HCT116 (cell line): ENCODE data around the gene C14orf180. TPM values are rescaled to one million over a fixed set of nuclear protein-coding genes. Genes with fewer than 3 reads are reported as not detected.

Experiments
- ATAC-seq: fragments of 200-7000 bp; cut with Tn5 transposase; 2 replicates; pipeline ENCODE4 v1.9.1; 2020; ENCODE audit warnings: mild to moderate bottlenecking, moderate library complexity
- BruUV-seq: library from RNA; stranded (reverse); fragments of 400-500 nt; replicated peaks from 2 replicates; lab custom pipeline; 2021; lab: Mats Ljungman, UMichigan
- CTCF ChIA-PET: fragments of 300-600 bp; sonication (Branson Sonifier 250); formaldehyde crosslinking; loops from one replicate; lab custom pipeline; 2021; ENCODE audit warnings: antibody characterized with exemption; lab: Charles Lee
- POLR2A ChIA-PET: fragments of 300-600, 350-600 bp; sonication (Branson Sonifier 250); formaldehyde crosslinking; loops from one replicate; lab custom pipeline; 2021; ENCODE audit warnings: antibody characterized with exemption; lab: Charles Lee
- RAD21 ChIA-PET, 2 experiments: fragments of 300-600 bp; sonication (Branson Sonifier 250); formaldehyde crosslinking; loops; one replicate each; lab custom pipeline; 2023; ENCODE audit warnings: low total read pairs in 2 of 2; ENCODE audit not compliant: uncharacterized antibody in 2 of 2, unreplicated experiment in 2 of 2, low non-redundant PET in 1 of 2; lab: Charles Lee
- DNase-seq: peaks from one replicate; pipeline ENCODE4 v3.0.0-alpha.2; 2010; ENCODE audit warnings: low read depth, low spot score
- H2AFZ ChIP-seq: fragments of 200-600 bp; shearing (Covaris generic), sonication (generic); 2 replicates; pipeline ENCODE4 v1.6.1; 2017; ENCODE audit warnings: low read depth, mixed run types, mixed read lengths, antibody characterized with exemption, low read length; ENCODE audit not compliant: poor library complexity, severe bottlenecking
- H3K27ac ChIP-seq: 2 replicates; pipeline ENCODE4 v1.5.1; 2012; ENCODE audit warnings: low read depth, low read length
- H3K27me3 ChIP-seq: fragments of 200-600 bp; sonication (generic); 2 replicates; pipeline ENCODE4 v1.6.1; 2016; ENCODE audit warnings: mixed run types, low read length, mixed read lengths; ENCODE audit not compliant: insufficient read depth
- H3K36me3 ChIP-seq, 2 experiments: fragments of 200-500 bp in 1 of 2; fragments of 200-600 bp in 1 of 2; sonication (Bioruptor generic) in 1 of 2; sonication (generic) in 1 of 2; 2 replicates each; pipeline versions ENCODE4 v1.5.1 to v1.6.1; 2014 to 2016; ENCODE audit warnings: low read length in 2 of 2, inconsistent platforms in 1 of 2, mixed read lengths in 1 of 2, mixed run types in 1 of 2; ENCODE audit not compliant: insufficient read depth in 2 of 2, control insufficient read depth in 1 of 2
- H3K4me1 ChIP-seq, 2 experiments: fragments of 200-600 bp in 1 of 2; sonication (generic) in 1 of 2; 2 replicates each; pipeline versions ENCODE4 v1.5.1 to v1.6.1; 2012 to 2017; ENCODE audit warnings: low read length in 2 of 2, inconsistent platforms in 1 of 2, mild to moderate bottlenecking in 1 of 2, mixed read lengths in 1 of 2, mixed run types in 1 of 2, moderate library complexity in 1 of 2; ENCODE audit not compliant: insufficient read depth in 2 of 2, control insufficient read depth in 1 of 2
- H3K4me2 ChIP-seq: fragments of 200-600 bp; sonication (generic); 2 replicates; pipeline ENCODE4 v1.6.1; 2017; ENCODE audit warnings: mixed run types, low read length, mixed read lengths
- H3K4me3 ChIP-seq, 2 experiments: fragments of 200-600 bp in 1 of 2; sonication (generic) in 1 of 2; replicated peaks in 1 of 2; 2 replicates each; pipeline ENCODE4 v1.5.1; 2011 to 2016; ENCODE audit warnings: low read length in 2 of 2, control low read depth in 1 of 2, low read depth in 1 of 2, mild to moderate bottlenecking in 1 of 2, mixed read lengths in 1 of 2, mixed run types in 1 of 2
- H3K79me2 ChIP-seq: fragments of 200-600 bp; sonication (generic); 2 replicates; pipeline ENCODE4 v1.6.1; 2017; ENCODE audit warnings: mild to moderate bottlenecking, mixed run types, low read length, moderate library complexity, mixed read lengths; ENCODE audit not compliant: insufficient read depth
- H3K9ac ChIP-seq: fragments of 200-600 bp; sonication (generic); 2 replicates; pipeline ENCODE4 v1.6.1; 2016; ENCODE audit warnings: low read length, mixed read lengths
- H3K9me2 ChIP-seq: fragments of 200-600 bp; sonication (generic), shearing (Covaris generic); 2 replicates; pipeline ENCODE4 v1.6.1; 2017; ENCODE audit warnings: mixed run types, mild to moderate bottlenecking, moderate library complexity; ENCODE audit not compliant: insufficient read depth
- H3K9me3 ChIP-seq, 2 experiments: fragments of 200-500 bp in 1 of 2; fragments of 200-600 bp in 1 of 2; sonication (Bioruptor generic) in 1 of 2; sonication (generic) in 1 of 2; 2 replicates each; pipeline ENCODE4 v1.6.1; 2014 to 2017; ENCODE audit warnings: low read length in 2 of 2, mixed read lengths in 2 of 2, inconsistent platforms in 1 of 2, low read depth in 1 of 2, mild to moderate bottlenecking in 1 of 2, mixed run types in 1 of 2, moderate library complexity in 1 of 2; ENCODE audit not compliant: control insufficient read depth in 1 of 2, insufficient read depth in 1 of 2
- H4K20me1 ChIP-seq: fragments of 200-600 bp; sonication (generic), shearing (Covaris generic); 2 replicates; pipeline ENCODE4 v1.6.1; 2017; ENCODE audit warnings: mixed run types, mild to moderate bottlenecking, moderate library complexity; ENCODE audit not compliant: insufficient read depth
- ATF3 ChIP-seq: IDR thresholded peaks from 2 replicates; pipeline ENCODE4 v1.6.1; 2012
- CBX3 ChIP-seq: IDR thresholded peaks from 2 replicates; pipeline ENCODE4 v1.6.1; 2012; ENCODE audit warnings: low read depth
- CEBPB ChIP-seq: IDR thresholded peaks from 2 replicates; pipeline ENCODE4 v1.6.1; 2012; ENCODE audit warnings: low read depth
- EZH2 ChIP-seq: fragments of 200-600 bp; sonication (generic); IDR thresholded peaks from 2 replicates; pipeline ENCODE4 v1.6.1; 2017; ENCODE audit warnings: antibody characterized with exemption, mixed run types
- FOSL1 ChIP-seq: IDR thresholded peaks from 2 replicates; pipeline ENCODE4 v1.6.1; 2012; ENCODE audit warnings: low read depth
- POLR2A ChIP-seq: IDR thresholded peaks from 2 replicates; pipeline ENCODE4 v1.7.0; 2011; ENCODE audit warnings: borderline replicate concordance; ENCODE audit not compliant: insufficient read depth, insufficient read length; ENCODE audit errors: extremely low read depth
- POLR2AphosphoS5 ChIP-seq: IDR thresholded peaks from 2 replicates; pipeline ENCODE4 v1.6.1; 2011; ENCODE audit warnings: mild to moderate bottlenecking, low read depth, low read length, moderate library complexity
- RAD21 ChIP-seq: IDR thresholded peaks from 2 replicates; pipeline ENCODE4 v1.6.1; 2012; ENCODE audit warnings: low read depth, mild to moderate bottlenecking
- REST ChIP-seq: IDR thresholded peaks from 2 replicates; pipeline ENCODE4 v1.6.1; 2012; ENCODE audit warnings: low read depth
- SIN3A ChIP-seq: IDR thresholded peaks from 2 replicates; pipeline ENCODE4 v1.6.1; 2012; ENCODE audit warnings: low read depth
- TCF7L2 ChIP-seq: IDR thresholded peaks from 2 replicates; pipeline ENCODE4 v1.7.0; 2011; ENCODE audit warnings: borderline replicate concordance, inconsistent platforms; ENCODE audit not compliant: insufficient read depth, insufficient read length; ENCODE audit errors: extremely low read depth
- ZFX ChIP-seq: fragments of 450-650 bp; IDR thresholded peaks from 2 replicates; pipeline ENCODE4 v1.6.1; 2017
- intact Hi-C: fragments of 100-400 bp; cut with micrococcal nuclease; formaldehyde crosslinking; loops from 2 replicates; pipeline ENCODE4 v1.10.0; 2022
- total RNA-seq: library from RNA; stranded (reverse); gene quantifications from one replicate; pipeline ENCODE4 v1.2.1, GENCODE V29; 2021; ENCODE audit not compliant: unreplicated experiment

The C14orf180 gene
- total RNA-seq, 1 experiment from 2014 or later, result not detected

- Histone ChIP-seq H3K4me3 (no peak overlapping the region), H3K9me3 (no peaks in the 10 kb centered on the region), H3K36me3 (no peaks in the 10 kb centered on the region), H3K27me3 (no peaks in the 10 kb centered on the region), H2AFZ (no peak overlapping the region), H3K9me2 (no peaks in the 10 kb centered on the region), H4K20me1 (no peaks in the 10 kb centered on the region), H3K79me2 (no peaks in the 10 kb centered on the region), H3K4me2 (no peak overlapping the region), H3K27ac (no peak overlapping the region), H3K4me1 (no peaks in the 10 kb centered on the region), H3K9ac (no peak overlapping the region)
- POLR2A ChIA-PET, result no interaction called here
- RAD21 ChIA-PET, result no interaction called here
- DNase-seq (no peak), ATAC-seq (no peak)
- intact Hi-C loops, result no loop called here
- CTCF ChIA-PET, result interaction anchor here (1.1 kb wide), 1 partner anchor 63 kb away, joined by 5 read pairs; no protein-coding TSS in a partner anchor
- BruUV-seq, result no TSS peak
- TF ChIP-seq SIN3A (no peak), RAD21 (no peak), EZH2 (no peak), CBX3 (no peak), FOSL1 (no peak), POLR2AphosphoS5 (no peak), TCF7L2 (no peak), CEBPB (no peak), POLR2A (no peak), ATF3 (no peak), ZFX (no peak), REST (no peak)
Measured at GRCh38 chr14:104577847-104578301, 1.7 kb upstream of the C14orf180 start.
